ENCODE results near the gene ST8SIA2. TPM values are rescaled to one million over a fixed set of nuclear protein-coding genes. Genes with fewer than 3 reads are reported as not detected.

ST8SIA2 gene
- total RNA-seq, 5 donors from 2014 or later (not counting 1 experiment from before 2014, with no cell fraction given), result not detected

GRCh38 chr15:92480361-92480760 lies 86.7 kb downstream of the ST8SIA2 start:
- no peak for ATAC-seq (replicated peaks in 1 of 4)
- no peak for DNase-seq
- no peaks in the 10 kb centered on the region for H3K4me1 Mint-ChIP-seq
- no peaks in the 10 kb centered on the region for H3K36me3 Mint-ChIP-seq
- peaks cover 0 to 5% (median 0%) of the 10 kb centered on the region in 3 donors for H3K9me3 Mint-ChIP-seq
- Histone ChIP-seq H3K9me3 (no peaks in the 10 kb centered on the region), H3K36me3 (ENCODE audit: control insufficient read depth in 2 of 2, extremely low read depth in 1 of 2, insufficient read depth in 1 of 2, low read length in 1 of 2) (no peaks in the 10 kb centered on the region), H3K27ac (ENCODE audit: low read length) (no peak overlapping the region), H3K4me1 (ENCODE audit: control insufficient read depth in 1 of 2, extremely low read depth in 1 of 2, insufficient read depth in 2 of 2, low read length in 2 of 2) (no peaks in the 10 kb centered on the region), H3K4me3 (ENCODE audit: control insufficient read depth in 1 of 2, extremely low read depth in 1 of 2, low read length in 1 of 2) (no peak overlapping the region), H3K27me3 (replicated peaks in 1 of 2; ENCODE audit: control insufficient read depth in 2 of 2, extremely low read depth in 1 of 2, insufficient read depth in 2 of 2, low read length in 1 of 2) (peaks cover 0 to 8% of the 10 kb centered on the region in 2 experiments)
- no peak overlapping the region for H3K27ac Mint-ChIP-seq
- H3K27me3 Mint-ChIP-seq, result peaks cover 32 to 37% of the 10 kb centered on the region in 2 donors
- CTCF ChIA-PET, result no interaction called here
- H3K4me3 Mint-ChIP-seq, result no peak overlapping the region
- WGBS (ENCODE audit: insufficient coverage), result 81% methylated on average over 4 of the region's 4 CpGs
- POLR2A ChIA-PET, result no interaction called here

- no peaks in the 10 kb centered on the region for H3K9me3 ChIP-seq
- Mint-ChIP-seq H3K9me3 (peaks cover 4 to 13% (median 8%) of the 10 kb centered on the region in 3 donors), H3K27me3 (peaks cover 13 to 32% of the 10 kb centered on the region in 2 donors), H3K4me1 (no peaks in the 10 kb centered on the region), H3K4me3 (no peak overlapping the region), H3K36me3 (no peaks in the 10 kb centered on the region), H3K27ac (no peak overlapping the region)
- no peaks in the 10 kb centered on the region for H3K36me3 ChIP-seq (ENCODE audit: control insufficient read depth in 2 of 2, extremely low read depth in 1 of 2, insufficient read depth in 1 of 2, low read length in 1 of 2)
- H3K4me3 ChIP-seq (ENCODE audit: control insufficient read depth in 1 of 2, extremely low read depth in 1 of 2, low read length in 1 of 2), result no peak overlapping the region
- H3K27ac ChIP-seq (ENCODE audit: low read length), result no peak overlapping the region
- 70% methylated on average over 1 of the region's 1 CpG for WGBS (ENCODE audit: insufficient coverage)
- DNase-seq (no peak), ATAC-seq (replicated peaks in 1 of 4) (no peak)
- no peaks in the 10 kb centered on the region for H3K4me1 ChIP-seq (ENCODE audit: control insufficient read depth in 1 of 2, extremely low read depth in 1 of 2, insufficient read depth in 2 of 2, low read length in 2 of 2)
- ChIA-PET POLR2A (no interaction called here), CTCF (no interaction called here)
- H3K27me3 ChIP-seq (replicated peaks in 1 of 2; ENCODE audit: control insufficient read depth in 2 of 2, extremely low read depth in 1 of 2, insufficient read depth in 2 of 2, low read length in 1 of 2), result no peaks in the 10 kb centered on the region
Measured at GRCh38 chr15:92485441-92485840, 91.8 kb downstream of the ST8SIA2 start.

DNA sequence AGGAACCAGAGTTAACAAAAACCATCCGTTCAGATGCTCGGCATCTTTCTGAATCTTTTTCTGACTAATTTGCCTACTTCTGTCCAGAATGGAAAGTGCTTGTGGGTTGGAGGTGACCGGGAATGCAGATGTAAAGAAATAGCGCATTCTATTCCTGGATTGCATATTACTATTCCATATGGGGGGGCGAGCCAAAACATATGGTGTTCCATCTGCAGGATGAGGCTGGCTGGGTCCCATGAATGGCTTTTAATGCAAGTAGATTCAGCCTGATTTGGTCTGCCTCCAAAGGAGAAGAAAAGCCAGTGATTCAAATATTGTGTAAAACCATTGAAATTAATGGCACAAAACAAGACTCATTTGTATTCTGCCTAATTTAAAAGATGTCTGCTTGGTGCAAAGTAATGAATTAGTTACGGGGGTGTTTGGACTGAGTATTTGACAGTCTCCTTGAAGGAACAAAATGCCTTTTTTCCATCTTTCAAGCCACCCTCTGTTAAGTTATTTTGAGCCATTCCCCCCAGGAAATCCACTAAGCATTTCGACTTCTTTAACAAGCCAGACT lies 99.0 kb downstream of the ST8SIA2 start:
- no peak overlapping the region for H3K27ac ChIP-seq (ENCODE audit: low read length)
- no peak overlapping the region for H3K4me3 Mint-ChIP-seq
- H3K4me3 ChIP-seq (ENCODE audit: control insufficient read depth in 1 of 2, extremely low read depth in 1 of 2, low read length in 1 of 2), result no peak overlapping the region
- no peaks in the 10 kb centered on the region for H3K4me1 ChIP-seq (ENCODE audit: control insufficient read depth in 1 of 2, extremely low read depth in 1 of 2, insufficient read depth in 2 of 2, low read length in 2 of 2)
- peaks cover 0 to 15% (median 5%) of the 10 kb centered on the region in 3 donors for H3K9me3 Mint-ChIP-seq
- WGBS (ENCODE audit: insufficient coverage), result no CpG with 5 or more reads among the region's 7 CpGs
- DNase-seq (no peak), ATAC-seq (replicated peaks in 1 of 4) (no peak)
- no peaks in the 10 kb centered on the region for H3K36me3 Mint-ChIP-seq
- no peaks in the 10 kb centered on the region for H3K4me1 Mint-ChIP-seq
- no peak overlapping the region for H3K27ac Mint-ChIP-seq
- H3K36me3 ChIP-seq (ENCODE audit: control insufficient read depth in 2 of 2, extremely low read depth in 1 of 2, insufficient read depth in 1 of 2, low read length in 1 of 2), result no peaks in the 10 kb centered on the region
- peaks cover 30 to 37% of the 10 kb centered on the region in 2 donors for H3K27me3 Mint-ChIP-seq
- peaks cover 0 to 18% of the 10 kb centered on the region in 2 experiments for H3K27me3 ChIP-seq (replicated peaks in 1 of 2; ENCODE audit: control insufficient read depth in 2 of 2, extremely low read depth in 1 of 2, insufficient read depth in 2 of 2, low read length in 1 of 2)
- no peaks in the 10 kb centered on the region for H3K9me3 ChIP-seq
- CTCF ChIA-PET, result no interaction called here
- POLR2A ChIA-PET, result no interaction called here

DNA sequence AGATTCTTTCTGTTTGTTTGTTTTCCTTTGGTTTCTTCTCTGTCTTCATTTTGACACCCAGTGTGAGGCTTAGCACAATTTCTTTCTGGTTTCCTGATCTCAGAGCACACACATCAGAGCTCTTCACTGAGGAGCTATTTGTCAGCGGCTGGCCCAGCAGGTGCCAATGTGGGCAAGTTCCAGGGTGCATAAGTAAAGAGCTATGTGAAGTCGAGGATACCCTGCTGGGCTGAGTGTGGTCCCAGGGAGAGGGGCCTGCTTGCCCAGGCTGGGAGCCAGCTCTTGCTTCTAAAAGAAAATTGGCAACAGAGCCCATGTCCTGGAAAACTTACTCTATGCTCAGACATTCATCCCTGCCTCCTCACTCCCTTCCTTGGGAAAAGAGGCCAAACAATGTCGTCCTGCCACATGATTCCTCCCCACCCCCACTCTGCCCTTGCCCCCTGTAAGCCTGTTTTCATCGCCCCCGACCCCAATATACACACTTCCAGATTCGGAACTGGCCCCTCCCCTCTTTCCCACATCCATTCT lies 101.2 kb downstream of the ST8SIA2 start:
- Mint-ChIP-seq H3K9me3 (peaks cover 0 to 11% (median 5%) of the 10 kb centered on the region in 3 donors), H3K4me1 (no peaks in the 10 kb centered on the region), H3K27ac (no peak overlapping the region), H3K36me3 (no peaks in the 10 kb centered on the region), H3K27me3 (peaks cover 38 to 54% of the 10 kb centered on the region in 2 donors), H3K4me3 (no peak overlapping the region)
- peaks cover 0 to 22% of the 10 kb centered on the region in 2 experiments for H3K27me3 ChIP-seq (replicated peaks in 1 of 2; ENCODE audit: control insufficient read depth in 2 of 2, extremely low read depth in 1 of 2, insufficient read depth in 2 of 2, low read length in 1 of 2)
- H3K4me1 ChIP-seq (ENCODE audit: control insufficient read depth in 1 of 2, extremely low read depth in 1 of 2, insufficient read depth in 2 of 2, low read length in 2 of 2), result no peaks in the 10 kb centered on the region
- H3K9me3 ChIP-seq, result no peaks in the 10 kb centered on the region
- ATAC-seq (replicated peaks in 1 of 4) (no peak), DNase-seq (no peak)
- POLR2A ChIA-PET, result no interaction called here
- H3K4me3 ChIP-seq (ENCODE audit: control insufficient read depth in 1 of 2, extremely low read depth in 1 of 2, low read length in 1 of 2), result no peak overlapping the region
- CTCF ChIA-PET, result no interaction called here
- whole genome bisulfite sequencing (ENCODE audit: insufficient coverage), result 51% methylated on average over 3 of the region's 6 CpGs
- no peak overlapping the region for H3K27ac ChIP-seq (ENCODE audit: low read length)
- H3K36me3 ChIP-seq (ENCODE audit: control insufficient read depth in 2 of 2, extremely low read depth in 1 of 2, insufficient read depth in 1 of 2, low read length in 1 of 2), result no peaks in the 10 kb centered on the region

DNA sequence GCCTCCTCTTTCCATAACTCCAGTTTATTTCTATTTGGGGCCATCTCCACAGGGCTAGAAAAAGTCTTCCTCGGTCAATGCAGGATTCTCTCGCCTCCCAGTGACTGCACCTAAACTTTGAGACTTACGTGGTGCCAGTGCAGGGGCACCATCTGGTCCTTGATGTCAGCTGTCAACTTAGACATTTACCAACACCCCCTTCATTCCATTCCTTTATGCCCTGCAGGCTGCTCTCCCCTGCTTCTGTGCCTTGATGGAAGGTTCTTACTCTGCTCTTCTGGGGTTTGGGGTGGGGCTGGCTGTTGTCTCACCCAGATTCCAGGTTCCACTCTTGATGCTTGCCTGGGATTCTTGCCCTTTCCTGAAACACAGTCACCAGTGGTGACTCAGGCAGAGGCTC lies 101.8 kb downstream of the ST8SIA2 start:
- WGBS (ENCODE audit: insufficient coverage), result 80% methylated on average over 3 of the region's 3 CpGs
- H3K9me3 Mint-ChIP-seq, result peaks cover 0 to 5% (median 5%) of the 10 kb centered on the region in 3 donors
- no peak overlapping the region for H3K4me3 Mint-ChIP-seq
- no peak overlapping the region for H3K27ac ChIP-seq (ENCODE audit: low read length)
- H3K36me3 Mint-ChIP-seq, result no peaks in the 10 kb centered on the region
- ChIA-PET POLR2A (no interaction called here), CTCF (no interaction called here)
- peaks cover 0 to 24% of the 10 kb centered on the region in 2 experiments for H3K27me3 ChIP-seq (replicated peaks in 1 of 2; ENCODE audit: control insufficient read depth in 2 of 2, extremely low read depth in 1 of 2, insufficient read depth in 2 of 2, low read length in 1 of 2)
- no peak for DNase-seq
- H3K4me1 Mint-ChIP-seq, result no peaks in the 10 kb centered on the region
- no peak overlapping the region for H3K27ac Mint-ChIP-seq
- no peak for ATAC-seq (replicated peaks in 1 of 4)
- peaks cover 42 to 58% of the 10 kb centered on the region in 2 donors for H3K27me3 Mint-ChIP-seq
- no peak overlapping the region for H3K4me3 ChIP-seq (ENCODE audit: control insufficient read depth in 1 of 2, extremely low read depth in 1 of 2, low read length in 1 of 2)
- H3K9me3 ChIP-seq, result no peaks in the 10 kb centered on the region
- no peaks in the 10 kb centered on the region for H3K4me1 ChIP-seq (ENCODE audit: control insufficient read depth in 1 of 2, extremely low read depth in 1 of 2, insufficient read depth in 2 of 2, low read length in 2 of 2)
- H3K36me3 ChIP-seq (ENCODE audit: control insufficient read depth in 2 of 2, extremely low read depth in 1 of 2, insufficient read depth in 1 of 2, low read length in 1 of 2), result no peaks in the 10 kb centered on the region

DNA sequence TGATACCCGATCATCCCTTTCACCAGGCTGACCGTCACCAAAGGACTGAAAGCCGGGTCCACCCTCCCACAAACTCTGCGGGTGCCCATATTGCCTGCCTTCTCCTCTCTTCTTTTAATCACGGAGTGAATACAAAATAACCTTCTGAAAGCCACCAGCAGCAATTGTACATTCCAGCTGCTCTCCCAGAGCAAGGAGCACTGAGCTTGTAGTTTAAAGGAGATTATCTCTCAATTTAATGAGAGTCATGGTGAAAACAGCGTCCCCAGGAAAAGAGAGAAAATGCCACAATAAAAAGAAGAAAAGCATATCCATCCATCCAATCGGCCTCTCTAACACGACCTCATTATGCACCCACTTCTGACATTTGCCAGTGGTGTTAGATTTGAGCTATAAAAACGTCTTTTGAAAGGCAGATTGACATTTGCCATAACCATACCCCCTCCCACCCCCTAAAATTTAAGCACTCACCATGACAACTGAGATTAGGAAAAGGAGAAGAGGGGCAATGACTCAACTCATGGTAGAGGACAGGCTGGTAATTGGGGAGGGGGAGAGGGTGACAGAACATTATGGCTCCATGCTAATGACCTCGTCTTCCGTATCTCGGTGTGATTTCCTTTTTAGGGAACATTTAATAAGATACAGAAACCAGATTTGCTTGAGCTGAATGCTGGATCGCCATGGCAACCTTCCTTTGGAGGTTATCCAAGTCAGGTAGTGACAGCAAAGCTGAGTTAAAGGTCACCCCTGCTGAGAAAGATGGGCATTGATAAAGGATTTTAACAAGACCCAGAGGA lies 106.2 kb downstream of the ST8SIA2 start:
- no peak overlapping the region for H3K27ac Mint-ChIP-seq
- no peak overlapping the region for H3K4me3 Mint-ChIP-seq
- ATAC-seq (replicated peaks in 1 of 4) (no peak), DNase-seq (no peak)
- peaks cover 47 to 55% of the 10 kb centered on the region in 2 donors for H3K27me3 Mint-ChIP-seq
- no peaks in the 10 kb centered on the region for H3K9me3 Mint-ChIP-seq
- no peaks in the 10 kb centered on the region for H3K36me3 Mint-ChIP-seq
- Histone ChIP-seq H3K4me3 (ENCODE audit: control insufficient read depth in 1 of 2, extremely low read depth in 1 of 2, low read length in 1 of 2) (no peak overlapping the region), H3K27ac (ENCODE audit: low read length) (no peak overlapping the region), H3K27me3 (replicated peaks in 1 of 2; ENCODE audit: control insufficient read depth in 2 of 2, extremely low read depth in 1 of 2, insufficient read depth in 2 of 2, low read length in 1 of 2) (peaks cover 0 to 25% of the 10 kb centered on the region in 2 experiments), H3K9me3 (no peaks in the 10 kb centered on the region), H3K4me1 (ENCODE audit: control insufficient read depth in 1 of 2, extremely low read depth in 1 of 2, insufficient read depth in 2 of 2, low read length in 2 of 2) (peaks cover 0 to 4% of the 10 kb centered on the region in 2 experiments), H3K36me3 (ENCODE audit: control insufficient read depth in 2 of 2, extremely low read depth in 1 of 2, insufficient read depth in 1 of 2, low read length in 1 of 2) (no peaks in the 10 kb centered on the region)
- CTCF ChIA-PET, result no interaction called here
- whole genome bisulfite sequencing (ENCODE audit: insufficient coverage), result 82% methylated on average over 7 of the region's 13 CpGs
- POLR2A ChIA-PET, result no interaction called here
- peaks cover 0 to 8% (median 0%) of the 10 kb centered on the region in 3 donors for H3K4me1 Mint-ChIP-seq

Measured in T-cell (primary cell).